Gastroesophageal sphincter (tissue), 4 donors: Measurements from ENCODE around the gene UGT1A3. TPM values are rescaled to one million over a fixed set of nuclear protein-coding genes. Genes with fewer than 3 reads are reported as not detected.

Experiments used
- ATAC-seq: fragments of 150-250 bp; one replicate; pipeline ENCODE4 v1.9.1; 2016; ENCODE audit warnings: mild to moderate bottlenecking, moderate library complexity
- H3K27ac ChIP-seq, 4 donors: fragments of 200-600 bp; sonication (generic) in 3 of 4; 1 replicate in 3 of 4; 2 replicates in 1 of 4; pipeline ENCODE4 v1.5.1; 2016 to 2019
- H3K27me3 ChIP-seq: fragments of 200-600 bp; sonication (generic); one replicate; pipeline ENCODE4 v1.5.1; 2019
- H3K36me3 ChIP-seq, 2 donors: fragments of 200-600 bp; sonication (generic); one replicate each; pipeline ENCODE4 v1.5.1; 2019; ENCODE audit warnings: control low read depth in 1 of 2
- H3K4me1 ChIP-seq, 3 donors: fragments of 200-600 bp; sonication (generic); 1 replicate in 2 of 3; 2 replicates in 1 of 3; pipeline ENCODE4 v1.5.1; 2016 to 2019; ENCODE audit warnings: control low read depth in 2 of 3
- H3K4me3 ChIP-seq, 2 donors: fragments of 200-600 bp; sonication (generic); one replicate each; pipeline ENCODE4 v1.5.1; 2019; ENCODE audit warnings: mild to moderate bottlenecking in 1 of 2, moderate library complexity in 1 of 2
- H3K9me3 ChIP-seq, 3 donors: fragments of 200-600 bp; sonication (generic); one replicate each; pipeline ENCODE4 v1.5.1; 2017 to 2019; ENCODE audit warnings: control low read depth in 2 of 3
- EP300 ChIP-seq: sonication (generic); formaldehyde crosslinking; IDR thresholded peaks from one replicate; pipeline ENCODE4 v1.6.1; 2017; ENCODE audit warnings: antibody characterized with exemption, mild to moderate bottlenecking
- POLR2A ChIP-seq, 2 donors: fragments of 450-650 bp; IDR thresholded peaks; one replicate each; pipeline ENCODE4 v1.6.1; 2017; ENCODE audit warnings: antibody characterized with exemption in 2 of 2, mild to moderate bottlenecking in 2 of 2, moderate library complexity in 1 of 2
- POLR2AphosphoS5 ChIP-seq: sonication (generic); formaldehyde crosslinking; IDR thresholded peaks from one replicate; pipeline ENCODE4 v1.6.1; 2017; ENCODE audit warnings: antibody characterized with exemption
- WGBS, 2 donors: methylation state at CpG; one replicate each; pipeline ENCODE4 v1.1.5; 2018; ENCODE audit warnings: low coverage in 1 of 2; 5-methylcytosine and 5-hydroxymethylcytosine counted together
- total RNA-seq, 4 donors: library from RNA; depleted of rRNA; stranded (reverse); fragments of >200 nt; gene quantifications; one replicate each; pipeline ENCODE4 v1.1.0, GENCODE V29; 2016
- TF ChIP-seq, protein P1 (sequence below), 4 experiments: fragments of 200-600 bp in 2 of 4; fragments of 450-650 bp in 2 of 4; sonication (generic) in 1 of 4; IDR thresholded peaks; one replicate each; pipeline ENCODE4 v1.5.1; 2017 to 2019; ENCODE audit warnings: antibody characterized with exemption in 4 of 4, mild to moderate bottlenecking in 2 of 4, moderate library complexity in 2 of 4

UGT1A3 gene
- total RNA-seq, 4 donors from 2014 or later: not detected

DNA sequence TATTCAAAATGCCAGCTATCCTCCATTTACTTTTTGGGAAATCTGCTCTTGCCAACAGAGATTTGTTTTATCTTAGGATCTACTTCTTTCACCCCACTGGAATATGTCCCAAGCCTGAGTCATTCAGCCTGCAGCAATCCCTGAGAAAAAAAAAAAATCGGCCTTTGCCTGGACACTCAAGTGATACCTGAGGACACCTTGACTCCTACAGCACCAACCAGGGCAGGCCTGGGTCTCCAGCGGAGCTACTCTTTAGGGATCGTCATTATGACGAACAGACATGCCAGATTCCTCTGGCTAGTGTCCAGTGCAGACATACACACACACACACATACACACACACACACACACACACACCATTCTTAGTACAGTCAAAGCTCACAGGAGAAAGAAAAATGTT, 38.4 kb upstream of the UGT1A3 start:
- WGBS, 2 donors: 50 to 66% methylated on average over 2 to 4 of the region's 4 CpGs
- H3K9me3 ChIP-seq: no peaks in the 10 kb centered on the region
- TF ChIP-seq EP300: no peak
- no peak for TF ChIP-seq POLR2AphosphoS5
- TF ChIP-seq POLR2A (IDR thresholded peaks at IDR 0.05): no peak
- TF ChIP-seq, protein P1, sequence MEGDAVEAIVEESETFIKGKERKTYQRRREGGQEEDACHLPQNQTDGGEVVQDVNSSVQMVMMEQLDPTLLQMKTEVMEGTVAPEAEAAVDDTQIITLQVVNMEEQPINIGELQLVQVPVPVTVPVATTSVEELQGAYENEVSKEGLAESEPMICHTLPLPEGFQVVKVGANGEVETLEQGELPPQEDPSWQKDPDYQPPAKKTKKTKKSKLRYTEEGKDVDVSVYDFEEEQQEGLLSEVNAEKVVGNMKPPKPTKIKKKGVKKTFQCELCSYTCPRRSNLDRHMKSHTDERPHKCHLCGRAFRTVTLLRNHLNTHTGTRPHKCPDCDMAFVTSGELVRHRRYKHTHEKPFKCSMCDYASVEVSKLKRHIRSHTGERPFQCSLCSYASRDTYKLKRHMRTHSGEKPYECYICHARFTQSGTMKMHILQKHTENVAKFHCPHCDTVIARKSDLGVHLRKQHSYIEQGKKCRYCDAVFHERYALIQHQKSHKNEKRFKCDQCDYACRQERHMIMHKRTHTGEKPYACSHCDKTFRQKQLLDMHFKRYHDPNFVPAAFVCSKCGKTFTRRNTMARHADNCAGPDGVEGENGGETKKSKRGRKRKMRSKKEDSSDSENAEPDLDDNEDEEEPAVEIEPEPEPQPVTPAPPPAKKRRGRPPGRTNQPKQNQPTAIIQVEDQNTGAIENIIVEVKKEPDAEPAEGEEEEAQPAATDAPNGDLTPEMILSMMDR (IDR thresholded peaks at IDR 0.05): no peak
- no peaks in the 10 kb centered on the region for H3K36me3 ChIP-seq
- no peak overlapping the region for H3K27ac ChIP-seq
- peaks cover 6% of the 10 kb centered on the region for H3K27me3 ChIP-seq
- H3K4me1 ChIP-seq: no peaks in the 10 kb centered on the region
- no peak for ATAC-seq
- no peak overlapping the region for H3K4me3 ChIP-seq

GRCh38 chr2:233691443-233692433, 37.1 kb upstream of the UGT1A3 start:
- WGBS, 2 donors: 86 to 89% methylated on average over 4 to 8 of the region's 11 CpGs
- no peak for ATAC-seq
- Histone ChIP-seq H3K27ac (no peak overlapping the region), H3K27me3 (peaks cover 6% of the 10 kb centered on the region), H3K9me3 (no peaks in the 10 kb centered on the region), H3K4me3 (no peak overlapping the region), H3K4me1 (no peaks in the 10 kb centered on the region), H3K36me3 (no peaks in the 10 kb centered on the region)
- TF ChIP-seq, protein P1 (IDR thresholded peaks at IDR 0.05): no peak
- no peak for TF ChIP-seq EP300
- no peak for TF ChIP-seq POLR2AphosphoS5
- no peak for TF ChIP-seq POLR2A (IDR thresholded peaks at IDR 0.05)

- WGBS, 2 donors: 85 to 86% methylated on average over 4 of the region's 4 CpGs
- H3K27ac ChIP-seq: no peak within 1 kb of the TSS
- TF ChIP-seq, protein P1 (IDR thresholded peaks at IDR 0.05): no peak
- TF ChIP-seq EP300 (no peak), POLR2AphosphoS5 (no peak), POLR2A (IDR thresholded peaks at IDR 0.05) (no peak)
- peaks cover 6% of the 10 kb centered on the region for H3K27me3 ChIP-seq
- H3K36me3 ChIP-seq: no peaks in the 10 kb centered on the region
- H3K9me3 ChIP-seq: no peaks in the 10 kb centered on the region
- H3K4me1 ChIP-seq: no peaks in the 10 kb centered on the region
- no peak for ATAC-seq
- H3K4me3 ChIP-seq: no peak within 1 kb of the TSS
Observed at GRCh38 chr2:233692648-233693047, 36.2 kb upstream of the UGT1A3 start, which contains the start of gene UGT1A6. UGT1A6 (plus strand) TSS chr2:233692890; CDS start chr2:233693005, 115 bp downstream.

GRCh38 chr2:233693963-233694362, 34.9 kb upstream of the UGT1A3 start:
- Histone ChIP-seq H3K4me1 (no peaks in the 10 kb centered on the region), H3K27me3 (peaks cover 6% of the 10 kb centered on the region), H3K27ac (no peak overlapping the region), H3K9me3 (no peaks in the 10 kb centered on the region), H3K36me3 (no peaks in the 10 kb centered on the region), H3K4me3 (no peak overlapping the region)
- no peak for ATAC-seq
- WGBS, 2 donors: 50 to 75% methylated on average over 2 to 5 of the region's 6 CpGs
- no peak for TF ChIP-seq POLR2AphosphoS5
- TF ChIP-seq, protein P1 (IDR thresholded peaks at IDR 0.05): no peak
- no peak for TF ChIP-seq POLR2A (IDR thresholded peaks at IDR 0.05)
- no peak for TF ChIP-seq EP300
